GM19452 (cell line): ENCODE measurements around the gene PDCD7.

Experiments used
- ATAC-seq: cut with Tn5 transposase; IDR thresholded peaks from one replicate; pipeline ENCODE4 v1.9.1; 2021; ENCODE audit not compliant: unreplicated experiment

Gene PDCD7

GRCh38 chr15:65092911-65093792 lies 40.5 kb downstream of the PDCD7 start:
- no peak for ATAC-seq

GRCh38 chr15:65091946-65092770 lies 41.5 kb downstream of the PDCD7 start:
- no peak for ATAC-seq

GRCh38 chr15:65089206-65089824 lies 44.3 kb downstream of the PDCD7 start:
- no peak for ATAC-seq

- no peak for ATAC-seq
These were observed 45.0 kb downstream of the PDCD7 start for GRCh38 chr15:65088643-65089021.

- ATAC-seq: no peak
These were observed 45.5 kb downstream of the PDCD7 start for GRCh38 chr15:65087873-65088642.

- no peak for ATAC-seq
These were observed 46.2 kb downstream of the PDCD7 start for GRCh38 chr15:65087411-65087810.

GRCh38 chr15:65086680-65087111 lies 46.9 kb downstream of the PDCD7 start:
- ATAC-seq: no peak

- no peak for ATAC-seq
These were observed 47.5 kb downstream of the PDCD7 start for GRCh38 chr15:65085990-65086679.

- no peak for ATAC-seq
These were observed 48.3 kb downstream of the PDCD7 start for GRCh38 chr15:65085207-65085753.

- ATAC-seq: no peak
These were observed 49.0 kb downstream of the PDCD7 start for GRCh38 chr15:65084500-65085206.

- ATAC-seq: no peak
These were observed 50.3 kb downstream of the PDCD7 start for GRCh38 chr15:65083262-65083701.

- ATAC-seq: no peak
These were observed 51.2 kb downstream of the PDCD7 start for GRCh38 chr15:65082303-65082953.

- no peak for ATAC-seq
These were observed 51.9 kb downstream of the PDCD7 start for GRCh38 chr15:65081758-65082157.

GRCh38 chr15:65081270-65081669 lies 52.3 kb downstream of the PDCD7 start:
- ATAC-seq: no peak

- ATAC-seq: no peak
These were observed 54.0 kb downstream of the PDCD7 start for GRCh38 chr15:65079580-65079979.

GRCh38 chr15:65077981-65078352 lies 55.6 kb downstream of the PDCD7 start:
- no peak for ATAC-seq

- no peak for ATAC-seq
These were observed 56.2 kb downstream of the PDCD7 start for GRCh38 chr15:65077291-65077980.
